B cell (primary cell): ENCODE results near the gene ILF3. TPM values are rescaled to one million over a fixed set of nuclear protein-coding genes. Genes with fewer than 3 reads are reported as not detected.
A peak's percentile ranks its signal among the peaks of the same experiment; 100 is the strongest.

ENCODE experiments used
- ATAC-seq: fragments of 200-7000 bp; cut with Tn5 transposase; one replicate; pipeline ENCODE4 v1.10.0; 2021; ENCODE audit warnings: low read depth, mild to moderate bottlenecking, moderate number of reproducible peaks, moderate library complexity
- CTCF ChIA-PET: fragments of 350-600 bp; sonication (Branson Sonifier 250); formaldehyde crosslinking; loops from one replicate; lab custom pipeline; 2021; ENCODE audit warnings: antibody characterized with exemption, inconsistent platforms; lab: Charles Lee
- POLR2A ChIA-PET: fragments of 350-600 bp; sonication (Branson Sonifier 250); formaldehyde crosslinking; loops from one replicate; lab custom pipeline; 2021; ENCODE audit warnings: antibody characterized with exemption; lab: Charles Lee
- DNase-seq: peaks from one replicate; pipeline ENCODE4 v3.0.0; 2013
- H2AFZ ChIP-seq: 2 replicates; pipeline ENCODE4 v1.6.1; 2012; ENCODE audit warnings: mild to moderate bottlenecking, low read depth, low read length; ENCODE audit not compliant: insufficient read depth, poor library complexity, severe bottlenecking
- H3K27ac ChIP-seq, 2 donors: 1 replicate in 1 of 2; 2 replicates in 1 of 2; pipeline ENCODE4 v1.5.1; 2012 to 2013; ENCODE audit warnings: low read length in 2 of 2, mild to moderate bottlenecking in 2 of 2, moderate library complexity in 1 of 2
- H3K27me3 ChIP-seq, 4 experiments: fragments of 200-600 bp in 1 of 4; sonication (generic) in 1 of 4; replicated peaks in 1 of 4; 1 replicate in 2 of 4; 2 replicates in 2 of 4; pipeline versions ENCODE4 v1.6.1 to v1.7.0; 2013 to 2016; ENCODE audit warnings: low read length in 3 of 4, mild to moderate bottlenecking in 2 of 4, mixed read lengths in 1 of 4, moderate library complexity in 1 of 4; ENCODE audit not compliant: insufficient read depth in 4 of 4, control insufficient read depth in 3 of 4; ENCODE audit errors: control extremely low read depth in 1 of 4
- H3K36me3 ChIP-seq, 2 experiments: replicated peaks in 1 of 2; 1 replicate in 1 of 2; 2 replicates in 1 of 2; pipeline versions ENCODE4 v1.6.1 to v1.7.1; 2013; ENCODE audit warnings: low read length in 1 of 2; ENCODE audit not compliant: insufficient read depth in 2 of 2, control insufficient read depth in 1 of 2; ENCODE audit errors: control extremely low read depth in 1 of 2, extremely low read depth in 1 of 2
- H3K4me1 ChIP-seq, 2 donors: fragments of 200-600 bp in 1 of 2; sonication (generic) in 1 of 2; 1 replicate in 1 of 2; 2 replicates in 1 of 2; pipeline versions ENCODE4 v1.5.1 to v1.6.1; 2013 to 2017; ENCODE audit warnings: low read length in 2 of 2; ENCODE audit not compliant: control insufficient read depth in 2 of 2, insufficient read depth in 2 of 2
- H3K4me2 ChIP-seq: replicated peaks from 2 replicates; pipeline ENCODE3; 2012; ENCODE audit warnings: mild to moderate bottlenecking, low read depth, low read length; ENCODE audit not compliant: poor library complexity, severe bottlenecking
- H3K4me3 ChIP-seq, 5 experiments: fragments of 200-600 bp in 1 of 5; sonication (generic) in 1 of 5; 1 replicate in 3 of 5; 2 replicates in 2 of 5; pipeline versions ENCODE4 v1.5.1 to v1.7.0; 2011 to 2016; ENCODE audit warnings: low read length in 4 of 5, mild to moderate bottlenecking in 4 of 5, low read depth in 2 of 5, control low read depth in 1 of 5, moderate library complexity in 1 of 5; ENCODE audit not compliant: insufficient read depth in 1 of 5; ENCODE audit errors: control extremely low read depth in 1 of 5, extremely low read depth in 1 of 5
- H3K79me2 ChIP-seq: fragments of 200-600 bp; sonication (generic); one replicate; pipeline ENCODE4 v1.6.0; 2016; ENCODE audit warnings: low read length; ENCODE audit not compliant: control insufficient read depth, insufficient read depth
- H3K9ac ChIP-seq: fragments of 200-600 bp; sonication (generic); 2 replicates; pipeline ENCODE4 v1.6.1; 2017; ENCODE audit warnings: mild to moderate bottlenecking, low read length, moderate library complexity
- H3K9me3 ChIP-seq, 3 donors: one replicate each; pipeline versions ENCODE4 v1.6.1 to v1.7.1; 2013; ENCODE audit warnings: low read length in 2 of 3; ENCODE audit not compliant: control insufficient read depth in 2 of 3, insufficient read depth in 1 of 3; ENCODE audit errors: control extremely low read depth in 1 of 3
- H4K20me1 ChIP-seq: 2 replicates; pipeline ENCODE4 v1.6.0; 2012; ENCODE audit warnings: mild to moderate bottlenecking, low read length; ENCODE audit not compliant: insufficient read depth, control insufficient read depth, poor library complexity, severe bottlenecking
- H3K27ac Mint-ChIP-seq: one replicate; pipeline ENCODE4 v1.8.0; 2021; ENCODE audit warnings: mixed read lengths
- H3K27me3 Mint-ChIP-seq: one replicate; pipeline ENCODE4 v1.8.0; 2021; ENCODE audit warnings: mixed read lengths
- H3K4me1 Mint-ChIP-seq: one replicate; pipeline ENCODE4 v1.8.0; 2021; ENCODE audit warnings: mixed read lengths
- H3K4me3 Mint-ChIP-seq: one replicate; pipeline ENCODE4 v1.8.0; 2021; ENCODE audit warnings: mixed read lengths
- H3K9me3 Mint-ChIP-seq: one replicate; pipeline ENCODE4 v1.8.0; 2022; ENCODE audit warnings: mixed read lengths; ENCODE audit not compliant: insufficient read depth
- EZH2 ChIP-seq: IDR thresholded peaks from 2 replicates; pipeline ENCODE4 v1.6.1; 2012; ENCODE audit warnings: borderline replicate concordance, low read depth, mild to moderate bottlenecking, moderate library complexity, low read length; ENCODE audit not compliant: insufficient read depth, poor library complexity, severe bottlenecking
- WGBS: methylation state at CpG from one replicate; pipeline ENCODE4 v1.1.5; 2013; ENCODE audit warnings: missing lambda C conversion rate; ENCODE audit not compliant: insufficient coverage; 5-methylcytosine and 5-hydroxymethylcytosine counted together
- intact Hi-C: fragments of 100-400 bp; cut with micrococcal nuclease; formaldehyde crosslinking; loops from one replicate; pipeline ENCODE4 v1.10.0; 2022
- polyA plus RNA-seq: library from polyadenylated mRNA; depleted of rRNA; stranded (reverse); fragments of >200 nt; gene quantifications from 2 replicates; pipeline ENCODE4 v1.2.3, GENCODE V29; 2012
- total RNA-seq, 2 donors: library from RNA; stranded (reverse); fragments of 120-200 nt in 1 of 2; gene quantifications; 1 replicate in 1 of 2; 2 replicates in 1 of 2; pipeline versions ENCODE4 v1.2.3 to v1.2.4, GENCODE V29; 2013 to 2022
- TF ChIP-seq, protein P1 (sequence below): fragments of 200-600 bp; IDR thresholded peaks from one replicate; pipeline ENCODE4 v1.8.0; 2022; ENCODE audit warnings: antibody characterized with exemption, mild to moderate bottlenecking

ILF3 gene
- total and polyA plus RNA-seq, 2 donors (not counting 1 experiment from before 2014, with no cell fraction given) = 189 to 359 TPM

DNA sequence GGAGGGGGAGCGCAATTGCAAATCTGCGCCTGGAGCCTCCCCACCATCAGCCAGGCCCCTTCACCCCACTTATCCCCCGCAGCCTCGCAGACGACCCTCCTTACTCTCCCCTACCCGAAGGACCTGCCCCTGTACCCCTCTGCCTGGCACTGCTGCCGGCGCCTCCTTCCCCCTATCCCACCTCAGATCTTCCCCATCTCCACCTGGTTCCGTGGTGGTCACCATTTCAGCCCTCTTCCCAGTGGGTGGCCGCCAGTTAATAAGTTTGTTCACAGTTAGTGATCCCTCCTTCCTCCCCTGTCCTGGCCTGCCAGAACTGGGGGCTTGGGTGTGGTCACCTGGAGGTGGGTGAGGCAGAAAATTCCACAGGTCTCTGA, 28.4 kb upstream of the ILF3 start:
- Mint-ChIP-seq H3K27ac (no peak overlapping the region), H3K27me3 (no peaks in the 10 kb centered on the region), H3K4me3 (no peak overlapping the region), H3K4me1 (peaks cover 35% of the 10 kb centered on the region), H3K9me3 (no peaks in the 10 kb centered on the region)
- no peak overlapping the region for H2AFZ ChIP-seq
- H3K4me1 ChIP-seq = peaks cover 6 to 32% of the 10 kb centered on the region in 2 donors
- ATAC-seq (no peak), DNase-seq (no peak)
- H3K79me2 ChIP-seq = peaks cover 86% of the 10 kb centered on the region
- H3K27ac ChIP-seq = peak overlapping the region in 1 of 2 donors; percentile 30
- H3K27me3 ChIP-seq = no peaks in the 10 kb centered on the region
- H4K20me1 ChIP-seq = peaks cover 79% of the 10 kb centered on the region
- POLR2A ChIA-PET = interaction anchor here (0.7 kb wide), 1 partner anchor 178 kb away, joined by 3 read pairs; no protein-coding TSS in a partner anchor
- H3K9ac ChIP-seq = no peak overlapping the region
- no peak overlapping the region for H3K4me2 ChIP-seq
- intact Hi-C loops = no loop called here
- CTCF ChIA-PET = interaction anchor here (1.9 kb wide), 1 partner anchor 45 kb away, joined by 9 read pairs; no protein-coding TSS in a partner anchor
- no peak overlapping the region for H3K4me3 ChIP-seq
- no peak for TF ChIP-seq EZH2
- TF ChIP-seq, protein P1, sequence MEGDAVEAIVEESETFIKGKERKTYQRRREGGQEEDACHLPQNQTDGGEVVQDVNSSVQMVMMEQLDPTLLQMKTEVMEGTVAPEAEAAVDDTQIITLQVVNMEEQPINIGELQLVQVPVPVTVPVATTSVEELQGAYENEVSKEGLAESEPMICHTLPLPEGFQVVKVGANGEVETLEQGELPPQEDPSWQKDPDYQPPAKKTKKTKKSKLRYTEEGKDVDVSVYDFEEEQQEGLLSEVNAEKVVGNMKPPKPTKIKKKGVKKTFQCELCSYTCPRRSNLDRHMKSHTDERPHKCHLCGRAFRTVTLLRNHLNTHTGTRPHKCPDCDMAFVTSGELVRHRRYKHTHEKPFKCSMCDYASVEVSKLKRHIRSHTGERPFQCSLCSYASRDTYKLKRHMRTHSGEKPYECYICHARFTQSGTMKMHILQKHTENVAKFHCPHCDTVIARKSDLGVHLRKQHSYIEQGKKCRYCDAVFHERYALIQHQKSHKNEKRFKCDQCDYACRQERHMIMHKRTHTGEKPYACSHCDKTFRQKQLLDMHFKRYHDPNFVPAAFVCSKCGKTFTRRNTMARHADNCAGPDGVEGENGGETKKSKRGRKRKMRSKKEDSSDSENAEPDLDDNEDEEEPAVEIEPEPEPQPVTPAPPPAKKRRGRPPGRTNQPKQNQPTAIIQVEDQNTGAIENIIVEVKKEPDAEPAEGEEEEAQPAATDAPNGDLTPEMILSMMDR = no peak
- peaks cover 2 to 61% of the 10 kb centered on the region in 2 experiments for H3K36me3 ChIP-seq
- 98% methylated on average over 7 of the region's 10 CpGs for WGBS
- no peaks in the 10 kb centered on the region for H3K9me3 ChIP-seq

DNA sequence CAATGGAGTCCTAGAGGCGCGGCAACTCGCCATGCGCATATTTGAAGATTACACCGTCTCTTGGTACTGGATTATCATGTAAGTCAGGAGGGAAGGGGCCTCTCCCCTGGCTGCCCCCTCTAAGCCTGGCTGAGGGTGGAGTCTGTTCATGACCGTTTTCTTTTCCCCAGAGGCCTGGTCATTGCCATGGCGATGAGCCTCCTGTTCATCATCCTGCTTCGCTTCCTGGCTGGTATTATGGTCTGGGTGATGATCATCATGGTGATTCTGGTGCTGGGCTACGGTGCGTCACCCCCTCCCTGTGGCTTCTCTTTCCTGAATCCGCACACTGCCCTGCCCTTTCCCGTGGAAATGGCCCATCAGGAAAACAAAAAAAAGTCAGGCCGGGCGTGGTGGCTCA, 22.3 kb upstream of the ILF3 start:
- intact Hi-C loops = no loop called here

More for the DNA sequence above, 22.3 kb upstream of the ILF3 start:
- Histone ChIP-seq H3K36me3 (peaks cover 12 to 83% of the 10 kb centered on the region in 2 experiments), H3K27me3 (no peaks in the 10 kb centered on the region), H2AFZ (no peak overlapping the region), H3K4me3 (no peak overlapping the region), H3K27ac (no peak overlapping the region), H3K4me2 (no peak overlapping the region), H3K4me1 (peaks cover 0 to 7% of the 10 kb centered on the region in 2 donors), H3K9ac (no peak overlapping the region), H4K20me1 (peaks cover 48% of the 10 kb centered on the region), H3K9me3 (no peaks in the 10 kb centered on the region), H3K79me2 (peaks cover 35% of the 10 kb centered on the region)
- ChIA-PET CTCF (interaction anchor here (0.7 kb wide), 1 partner anchor 13 kb away, joined by 4 read pairs; no protein-coding TSS in a partner anchor), POLR2A (no interaction called here)
- 86% methylated on average over 12 of the region's 14 CpGs for WGBS
- peaks cover 8% of the 10 kb centered on the region for H3K4me1 Mint-ChIP-seq
- TF ChIP-seq, protein P1 = no peak
- TF ChIP-seq EZH2 = no peak
- DNase-seq = no peak
- no peaks in the 10 kb centered on the region for H3K9me3 Mint-ChIP-seq
- no peak for ATAC-seq
- H3K27me3 Mint-ChIP-seq = no peaks in the 10 kb centered on the region
- no peak overlapping the region for H3K27ac Mint-ChIP-seq
- no peak overlapping the region for H3K4me3 Mint-ChIP-seq
